ENCODE measurements around the gene IL15. TPM values are rescaled to one million over a fixed set of nuclear protein-coding genes. Genes with fewer than 3 reads are reported as not detected.

The IL15 gene
- total and polyA plus RNA-seq, 12 donors, result 1.4 to 19.6 (median 2.0) TPM

- Histone ChIP-seq H3K36me3 (no peaks in the 10 kb centered on the region), H3K4me1 (no peaks in the 10 kb centered on the region), H3K9me3 (no peaks in the 10 kb centered on the region), H3K27me3 (no peaks in the 10 kb centered on the region), H3K4me3 (no peak overlapping the region), H3K27ac (no peak overlapping the region)
- WGBS, 2 donors, result 31 to 51% methylated on average over 1 of the region's 1 CpG
- ATAC-seq (no peak), DNase-seq (no peak)
- TF ChIP-seq CTCF (IDR thresholded peaks at IDR 0.05), result no peak
- intact Hi-C loops (cut with DNase I), result no loop called here
Observed at GRCh38 chr4:141759796-141760425, 123.5 kb downstream of the IL15 start.

DNA sequence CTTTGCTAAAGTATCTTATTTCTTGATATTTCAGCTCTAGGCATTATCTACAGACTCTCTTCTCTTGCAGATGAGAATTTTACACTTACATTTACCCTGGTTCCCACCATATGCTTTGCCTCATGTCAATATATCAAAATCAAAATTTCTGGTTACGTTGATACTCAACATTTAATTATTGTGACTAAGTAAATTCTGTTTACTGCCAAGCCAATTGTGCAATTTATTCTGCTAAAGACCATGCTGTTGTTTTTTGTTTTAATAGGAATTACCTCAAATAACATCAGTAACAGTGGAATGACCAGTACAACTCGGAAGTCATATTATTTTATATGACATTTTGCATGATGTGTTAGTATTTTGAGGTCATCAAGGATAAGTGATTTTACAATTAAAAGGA is 125.5 kb downstream of the IL15 start:
- WGBS, 2 donors, result 82 to 86% methylated on average over 2 of the region's 2 CpGs
- no peak for TF ChIP-seq CTCF (IDR thresholded peaks at IDR 0.05)
- no peaks in the 10 kb centered on the region for H3K36me3 ChIP-seq
- no peak for DNase-seq
- no peak overlapping the region for H3K27ac ChIP-seq
- ATAC-seq, result no peak
- no peaks in the 10 kb centered on the region for H3K27me3 ChIP-seq
- no peaks in the 10 kb centered on the region for H3K4me1 ChIP-seq
- H3K4me3 ChIP-seq, result no peak overlapping the region
- intact Hi-C loops (cut with DNase I), result no loop called here
- H3K9me3 ChIP-seq, result no peaks in the 10 kb centered on the region

DNA sequence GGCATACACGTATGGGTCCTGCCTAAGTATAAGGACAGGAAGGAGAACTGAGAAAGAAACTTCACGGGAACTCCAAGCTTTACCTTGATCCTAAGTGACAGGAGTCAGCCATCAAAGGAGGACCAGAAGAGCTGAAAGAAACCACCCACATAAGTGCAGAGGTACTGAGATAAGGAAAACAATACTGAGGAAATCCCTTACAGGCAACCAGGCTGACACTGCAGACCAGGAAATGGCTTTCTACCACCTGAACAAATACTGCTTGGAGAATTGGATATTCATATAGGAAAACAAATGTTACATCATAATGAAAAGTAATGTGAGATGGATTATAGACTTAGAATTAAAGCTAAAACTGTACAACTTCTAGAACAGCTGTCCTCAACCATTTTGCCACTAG is 127.0 kb downstream of the IL15 start:
- ATAC-seq (no peak), DNase-seq (no peak)
- no peak for TF ChIP-seq CTCF (IDR thresholded peaks at IDR 0.05)
- 60 to 63% methylated on average over 2 of the region's 2 CpGs for WGBS, 2 donors
- H3K9me3 ChIP-seq, result no peaks in the 10 kb centered on the region
- no peak overlapping the region for H3K27ac ChIP-seq
- no peaks in the 10 kb centered on the region for H3K36me3 ChIP-seq
- intact Hi-C loops (cut with DNase I), result no loop called here
- no peaks in the 10 kb centered on the region for H3K27me3 ChIP-seq
- no peaks in the 10 kb centered on the region for H3K4me1 ChIP-seq
- H3K4me3 ChIP-seq, result no peak overlapping the region

GRCh38 chr4:141768954-141769353 is 132.6 kb downstream of the IL15 start:
- Histone ChIP-seq H3K4me3 (no peak overlapping the region), H3K9me3 (no peaks in the 10 kb centered on the region), H3K27me3 (no peaks in the 10 kb centered on the region), H3K4me1 (no peaks in the 10 kb centered on the region), H3K36me3 (no peaks in the 10 kb centered on the region), H3K27ac (no peak overlapping the region)
- DNase-seq (no peak), ATAC-seq (no peak)
- 41 to 49% methylated on average over 4 of the region's 4 CpGs for WGBS, 2 donors
- intact Hi-C loops (cut with DNase I), result no loop called here
- TF ChIP-seq CTCF (IDR thresholded peaks at IDR 0.05), result no peak
